PC-9 (cell line): ENCODE measurements around the gene WNT3. TPM values are rescaled to one million over a fixed set of nuclear protein-coding genes. Genes with fewer than 3 reads are reported as not detected.

Source experiments
- BruUV-seq: library from RNA; stranded (reverse); fragments of 400-500 nt; replicated peaks from 2 replicates; lab custom pipeline; 2021; lab: Mats Ljungman, UMichigan
- CTCF ChIA-PET: fragments of 300-600 bp; sonication (Branson Sonifier 250); formaldehyde crosslinking; loops from one replicate; lab custom pipeline; 2022; ENCODE audit warnings: antibody characterized with exemption; lab: Charles Lee
- POLR2A ChIA-PET: fragments of 300-600 bp; sonication (Branson Sonifier 250); formaldehyde crosslinking; loops from one replicate; lab custom pipeline; 2022; ENCODE audit warnings: antibody characterized with exemption; ENCODE audit not compliant: unreplicated experiment; lab: Charles Lee
- DNase-seq, 2 experiments: peaks; one replicate each; pipeline versions ENCODE4 v3.0.0 to v3.0.0-alpha.2; 2015 to 2022; ENCODE audit warnings: mixed read lengths in 1 of 2
- H2AFZ ChIP-seq: fragments of 200-600 bp; sonication (generic); 2 replicates; pipeline ENCODE4 v1.8.1; 2017; ENCODE audit warnings: antibody characterized with exemption
- H3F3A ChIP-seq: fragments of 200-600 bp; sonication (generic); 2 replicates; pipeline ENCODE4 v1.8.1; 2017; ENCODE audit warnings: antibody characterized with exemption, mild to moderate bottlenecking, low read depth; ENCODE audit not compliant: insufficient read depth
- H3K27ac ChIP-seq: fragments of 200-600 bp; sonication (generic); 2 replicates; pipeline ENCODE4 v1.6.1; 2016; ENCODE audit warnings: mixed run types
- H3K27me3 ChIP-seq: fragments of 200-600 bp; sonication (generic); 2 replicates; pipeline ENCODE4 v1.6.1; 2016; ENCODE audit warnings: low read depth, mixed run types; ENCODE audit not compliant: insufficient read depth
- H3K36me3 ChIP-seq: fragments of 200-600 bp; sonication (generic); 2 replicates; pipeline ENCODE4 v1.6.1; 2016; ENCODE audit warnings: low read depth, mixed run types
- H3K4me1 ChIP-seq: fragments of 200-600 bp; sonication (generic); replicated peaks from 2 replicates; pipeline ENCODE4 v1.6.1; 2016; ENCODE audit warnings: mixed run types; ENCODE audit not compliant: insufficient read depth
- H3K4me2 ChIP-seq: fragments of 200-600 bp; sonication (generic); 2 replicates; pipeline ENCODE4 v1.6.1; 2017; ENCODE audit warnings: mixed run types
- H3K4me3 ChIP-seq: fragments of 200-600 bp; sonication (generic); 2 replicates; pipeline ENCODE4 v1.6.1; 2016; ENCODE audit warnings: mixed run types
- H3K79me2 ChIP-seq: fragments of 200-600 bp; sonication (generic); 2 replicates; pipeline ENCODE4 v1.6.1; 2017; ENCODE audit warnings: low read depth, mixed run types
- H3K9me2 ChIP-seq: fragments of 200-600 bp; sonication (generic); 2 replicates; pipeline ENCODE4 v1.8.1; 2017; ENCODE audit warnings: mild to moderate bottlenecking; ENCODE audit not compliant: insufficient read depth
- H3K9me3 ChIP-seq: fragments of 200-600 bp; sonication (generic); 2 replicates; pipeline ENCODE4 v1.8.1; 2016; ENCODE audit warnings: low read depth; ENCODE audit not compliant: insufficient read depth
- H4K20me1 ChIP-seq: fragments of 200-600 bp; sonication (generic); 2 replicates; pipeline ENCODE4 v1.8.1; 2017; ENCODE audit not compliant: insufficient read depth
- CTCF ChIP-seq: fragments of 200-600 bp; sonication (generic); conservative IDR thresholded peaks from 2 replicates; pipeline ENCODE4 v1.6.1; 2017; ENCODE audit warnings: mixed run types, antibody characterized with exemption, mild to moderate bottlenecking, moderate library complexity
- EZH2 ChIP-seq: fragments of 200-600 bp; sonication (generic); IDR thresholded peaks from 2 replicates; pipeline ENCODE4 v1.8.0; 2017; ENCODE audit warnings: antibody characterized with exemption, low read depth
- intact Hi-C: fragments of 100-400 bp; cut with micrococcal nuclease; formaldehyde crosslinking; loops from one replicate; pipeline ENCODE4 v1.10.0; 2022; ENCODE audit not compliant: unreplicated experiment
- total RNA-seq: library from RNA; stranded (reverse); gene quantifications from 2 replicates; pipeline ENCODE4 v1.2.3, GENCODE V29; 2021

The WNT3 gene
- total RNA-seq, 1 experiment from 2014 or later = 14.0 TPM

- no peaks in the 10 kb centered on the region for H3K79me2 ChIP-seq
- intact Hi-C loops = no loop called here
- H2AFZ ChIP-seq = no peak overlapping the region
- H3K4me3 ChIP-seq = no peak overlapping the region
- H3K36me3 ChIP-seq = no peaks in the 10 kb centered on the region
- TF ChIP-seq EZH2 (no peak), CTCF (peak; percentile 75)
- ChIA-PET POLR2A (no interaction called here), CTCF (interaction anchor here (0.5 to 0.7 kb wide), 2 partner anchors 27 to 634 kb away, joined by 3 to 15 read pairs; no protein-coding TSS in a partner anchor)
- H3K9me2 ChIP-seq = no peaks in the 10 kb centered on the region
- no peak overlapping the region for H3K27ac ChIP-seq
- H3K4me1 ChIP-seq = peaks cover 8% of the 10 kb centered on the region; the same call in 1 of the 2 replicates
- no peak for DNase-seq
- no peaks in the 10 kb centered on the region for H3F3A ChIP-seq
- H4K20me1 ChIP-seq = no peaks in the 10 kb centered on the region
- no peaks in the 10 kb centered on the region for H3K9me3 ChIP-seq
- peaks cover 14% of the 10 kb centered on the region; the same call in 1 of the 2 replicates for H3K27me3 ChIP-seq
- BruUV-seq = no TSS peak
- H3K4me2 ChIP-seq = no peak overlapping the region
Observed at GRCh38 chr17:46822388-46822921, 4.0 kb upstream of the WNT3 start.

GRCh38 chr17:46821482-46822387, 3.2 kb upstream of the WNT3 start:
- H4K20me1 ChIP-seq = no peaks in the 10 kb centered on the region
- peaks cover 8% of the 10 kb centered on the region; the same call in 1 of the 2 replicates for H3K4me1 ChIP-seq
- no peaks in the 10 kb centered on the region for H3F3A ChIP-seq
- ChIA-PET POLR2A (no interaction called here), CTCF (no interaction called here)
- TF ChIP-seq EZH2 (no peak), CTCF (no peak)
- H3K9me3 ChIP-seq = no peaks in the 10 kb centered on the region
- intact Hi-C loops = no loop called here
- H3K79me2 ChIP-seq = no peaks in the 10 kb centered on the region
- peaks cover 14% of the 10 kb centered on the region; the same call in 1 of the 2 replicates for H3K27me3 ChIP-seq
- no peak overlapping the region for H3K4me3 ChIP-seq
- no peak overlapping the region for H2AFZ ChIP-seq
- DNase-seq = no peak
- no TSS peak for BruUV-seq
- no peaks in the 10 kb centered on the region for H3K36me3 ChIP-seq
- no peaks in the 10 kb centered on the region for H3K9me2 ChIP-seq
- H3K27ac ChIP-seq = no peak overlapping the region
- H3K4me2 ChIP-seq = no peak overlapping the region

- H3K9me2 ChIP-seq = no peaks in the 10 kb centered on the region
- no peak for TF ChIP-seq EZH2
- no peak for TF ChIP-seq CTCF
- no peaks in the 10 kb centered on the region for H4K20me1 ChIP-seq
- BruUV-seq = no TSS peak
- ChIA-PET CTCF (interaction anchor here (0.6 kb wide), 1 partner anchor 15 kb away, joined by 3 read pairs; no protein-coding TSS in a partner anchor), POLR2A (no interaction called here)
- H3K36me3 ChIP-seq = no peaks in the 10 kb centered on the region
- no peaks in the 10 kb centered on the region for H3K9me3 ChIP-seq
- no peak overlapping the region for H3K4me2 ChIP-seq
- H3K27me3 ChIP-seq = peaks cover 14% of the 10 kb centered on the region; the same call in 1 of the 2 replicates
- DNase-seq = no peak
- H3K79me2 ChIP-seq = no peaks in the 10 kb centered on the region
- peaks cover 8% of the 10 kb centered on the region for H3K4me1 ChIP-seq
- intact Hi-C loops = no loop called here
- H3K4me3 ChIP-seq = no peak overlapping the region
- no peak overlapping the region for H3K27ac ChIP-seq
- no peaks in the 10 kb centered on the region for H3F3A ChIP-seq
- no peak overlapping the region for H2AFZ ChIP-seq
Observed at GRCh38 chr17:46820592-46821450, 2.3 kb upstream of the WNT3 start.
